Measurements from ENCODE around the gene ZFP82.

ZFP82 gene

DNA sequence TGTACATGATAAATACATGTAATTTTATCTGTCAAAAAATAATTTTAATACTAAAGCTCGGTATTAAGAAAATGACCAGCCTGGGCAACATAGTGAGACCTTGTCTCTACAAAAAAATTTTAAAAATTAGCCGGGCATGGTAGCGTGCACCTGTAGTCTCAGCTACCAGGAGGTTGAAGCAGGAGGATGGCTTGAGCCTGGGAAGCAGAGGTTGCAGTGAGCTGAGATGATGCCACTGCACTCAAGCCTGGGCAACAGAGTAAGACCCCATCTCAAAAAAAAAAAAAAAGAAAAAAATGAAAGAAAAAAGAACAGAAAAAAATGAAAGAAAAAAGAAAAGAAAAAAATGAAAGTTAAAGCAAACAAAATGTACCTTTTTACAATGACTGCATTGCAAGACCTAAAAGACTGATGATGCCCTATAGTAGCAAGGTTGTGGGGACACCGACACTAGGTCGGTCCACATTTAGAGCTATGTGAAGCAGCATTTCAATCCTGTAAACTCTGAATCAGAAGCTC lies 44.7 kb downstream of the ZFP82 start:
- no peak for DNase-seq (ENCODE audit: low read depth in 1 of 2, low spot score in 1 of 2)

DNA sequence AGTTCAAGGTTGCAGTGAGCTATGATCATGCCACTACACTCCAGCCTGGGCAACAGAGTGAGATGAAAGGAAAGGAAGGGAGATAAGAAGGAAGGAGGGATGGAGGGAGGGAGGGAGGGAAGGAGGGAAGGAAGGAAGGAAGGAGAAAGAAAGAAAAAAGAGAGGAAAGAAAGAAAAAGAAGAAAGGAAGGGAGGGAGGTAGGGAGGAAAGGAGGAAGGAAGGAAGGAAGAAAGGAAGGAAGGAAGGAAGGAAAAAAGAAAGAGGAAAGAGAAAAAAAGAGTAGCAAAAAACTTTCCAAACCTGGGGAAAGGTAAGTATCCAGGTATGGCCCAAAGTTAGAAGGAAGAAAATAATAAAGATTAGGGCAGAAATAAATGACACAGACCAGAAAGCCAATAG lies 46.6 kb downstream of the ZFP82 start:
- DNase-seq (ENCODE audit: low read depth in 1 of 2, low spot score in 1 of 2): no peak

GRCh38 chr19:36363845-36364244 lies 54.6 kb downstream of the ZFP82 start:
- no peak for DNase-seq (ENCODE audit: low read depth in 1 of 2, low spot score in 1 of 2)

Measured in stimulated activated CD4-positive, alpha-beta T cell treated with anti-CD3 and anti-CD28 coated beads, Interleukin-15, amount 100 ng/mL, for 1 hour (primary cell).